Mesendoderm (in vitro differentiated cells): ENCODE data around the gene VPS37C.

Experiments
- DNase-seq: peaks from one replicate; pipeline ENCODE4 v3.0.0; 2013
- H2AK5ac ChIP-seq: 2 replicates; pipeline ENCODE4 v1.6.1; 2013; ENCODE audit warnings: low read length, inconsistent platforms
- H2BK120ac ChIP-seq: 2 replicates; pipeline ENCODE4 v1.6.1; 2013; ENCODE audit warnings: low read depth, mild to moderate bottlenecking, low read length, moderate library complexity, mixed read lengths
- H2BK15ac ChIP-seq: replicated peaks from 2 replicates; pipeline ENCODE4 v1.6.1; 2013; ENCODE audit warnings: low read depth, mild to moderate bottlenecking, moderate library complexity
- H2BK5ac ChIP-seq: 2 replicates; pipeline ENCODE4 v1.6.1; 2013; ENCODE audit warnings: low read length, inconsistent platforms
- H3K18ac ChIP-seq: 2 replicates; pipeline ENCODE4 v1.6.1; 2013; ENCODE audit warnings: mild to moderate bottlenecking, low read length, mixed read lengths
- H3K23ac ChIP-seq: one replicate; pipeline ENCODE4 v1.6.1; 2013; ENCODE audit warnings: low read length
- H3K27ac ChIP-seq: 2 replicates; pipeline ENCODE4 v1.5.1; 2013; ENCODE audit warnings: low read depth, mild to moderate bottlenecking, inconsistent platforms, low read length, moderate library complexity
- H3K27me3 ChIP-seq: 2 replicates; pipeline ENCODE4 v1.6.1; 2013; ENCODE audit warnings: low read length, control low read depth, mild to moderate bottlenecking, inconsistent platforms; ENCODE audit not compliant: insufficient read depth, poor library complexity
- H3K36me3 ChIP-seq: 2 replicates; pipeline ENCODE4 v1.6.1; 2013; ENCODE audit warnings: low read length, inconsistent platforms; ENCODE audit not compliant: control insufficient read depth, insufficient read depth
- H3K4ac ChIP-seq: one replicate; pipeline ENCODE4 v1.6.1; 2013; ENCODE audit warnings: low read depth, mild to moderate bottlenecking, low read length, moderate library complexity
- H3K4me1 ChIP-seq: 2 replicates; pipeline ENCODE4 v1.6.1; 2013; ENCODE audit warnings: low read depth, low read length, inconsistent platforms; ENCODE audit not compliant: control insufficient read depth
- H3K4me2 ChIP-seq: 2 replicates; pipeline ENCODE4 v1.6.1; 2013; ENCODE audit warnings: low read length
- H3K4me3 ChIP-seq: 2 replicates; pipeline ENCODE4 v1.5.1; 2013; ENCODE audit warnings: mild to moderate bottlenecking, low read length
- H3K56ac ChIP-seq: one replicate; pipeline ENCODE4 v1.6.1; 2013; ENCODE audit warnings: low read length
- H3K79me1 ChIP-seq: 2 replicates; pipeline ENCODE4 v1.6.1; 2013; ENCODE audit warnings: low read length, inconsistent platforms
- H3K79me2 ChIP-seq: 2 replicates; pipeline ENCODE4 v1.6.1; 2013; ENCODE audit warnings: mild to moderate bottlenecking, low read length; ENCODE audit not compliant: control insufficient read depth, insufficient read depth
- H3K9ac ChIP-seq: 2 replicates; pipeline ENCODE4 v1.6.1; 2013; ENCODE audit warnings: low read length, inconsistent platforms
- H4K5ac ChIP-seq: one replicate; pipeline ENCODE4 v1.6.1; 2013; ENCODE audit warnings: low read length
- H4K8ac ChIP-seq: one replicate; pipeline ENCODE4 v1.6.1; 2013; ENCODE audit warnings: low read depth, mild to moderate bottlenecking, control low read depth, low read length, moderate library complexity
- WGBS: extraction: QIAGEN DNeasy Blood & Tissue Kit; methylation state at CpG from one replicate; pipeline ENCODE4 v1.1.7; 2013; ENCODE audit warnings: low lambda C conversion rate, missing lambda C conversion rate; ENCODE audit not compliant: insufficient coverage; ENCODE audit errors: extremely low coverage; 5-methylcytosine and 5-hydroxymethylcytosine counted together

Gene VPS37C

DNA sequence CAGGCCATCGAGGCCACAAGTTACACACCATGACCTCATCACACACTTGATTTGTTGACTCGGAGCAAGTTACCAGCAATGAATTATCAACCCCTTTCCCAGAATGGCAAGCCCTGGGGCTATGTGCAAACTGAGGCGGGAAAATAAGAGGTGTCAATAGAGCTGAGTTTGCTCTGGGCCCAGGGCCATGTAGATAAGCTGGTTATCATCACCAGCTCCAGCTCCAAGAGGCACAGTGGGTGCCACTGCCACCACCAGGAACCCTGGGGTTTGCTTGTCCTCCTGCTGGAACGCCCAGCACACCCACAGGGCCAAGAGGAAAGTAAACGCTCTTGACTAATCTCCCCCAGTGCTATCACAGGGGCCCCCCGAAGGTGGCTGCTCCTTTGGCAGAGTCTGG, 13.0 kb upstream of the VPS37C start:
- H3K27me3 ChIP-seq, result no peaks in the 10 kb centered on the region
- no peak overlapping the region for H2BK120ac ChIP-seq
- no peak overlapping the region for H3K18ac ChIP-seq
- no peaks in the 10 kb centered on the region for H3K4me1 ChIP-seq
- no peak for DNase-seq
- no peak overlapping the region for H4K8ac ChIP-seq
- no CpG with 5 or more reads among the region's 6 CpGs for WGBS
- no peak overlapping the region for H3K9ac ChIP-seq
- H2AK5ac ChIP-seq, result no peak overlapping the region
- H2BK5ac ChIP-seq, result no peak overlapping the region
- H3K79me2 ChIP-seq, result no peaks in the 10 kb centered on the region
- H2BK15ac ChIP-seq, result no peak overlapping the region
- H3K79me1 ChIP-seq, result no peaks in the 10 kb centered on the region
- no peaks in the 10 kb centered on the region for H3K36me3 ChIP-seq
- no peak overlapping the region for H3K4ac ChIP-seq
- no peak overlapping the region for H3K4me2 ChIP-seq
- H3K27ac ChIP-seq, result no peak overlapping the region
- no peak overlapping the region for H4K5ac ChIP-seq
- H3K56ac ChIP-seq, result no peak overlapping the region
- no peak overlapping the region for H3K4me3 ChIP-seq
- no peak overlapping the region for H3K23ac ChIP-seq

DNA sequence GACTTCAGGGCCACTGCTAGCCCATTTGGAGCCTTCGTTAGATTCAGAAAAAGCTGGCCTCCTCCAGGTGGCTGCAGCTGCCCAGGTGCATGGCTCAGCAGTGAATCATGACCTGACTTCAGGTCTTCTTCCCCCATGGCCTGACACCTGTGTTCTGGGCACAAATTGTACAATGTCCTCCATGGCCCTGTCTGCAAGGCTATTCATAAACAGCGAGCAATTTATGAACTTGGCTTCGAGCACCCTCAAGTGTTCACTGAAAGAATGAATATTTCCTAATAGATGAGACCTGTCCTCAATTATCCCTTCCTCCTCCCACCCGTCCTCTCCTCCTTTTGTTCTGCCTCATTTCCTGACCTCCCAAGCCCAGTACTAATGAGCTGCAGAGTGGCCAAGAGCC, 12.2 kb upstream of the VPS37C start:
- no peak overlapping the region for H2BK5ac ChIP-seq
- no peaks in the 10 kb centered on the region for H3K36me3 ChIP-seq
- no peak overlapping the region for H2AK5ac ChIP-seq
- H3K27me3 ChIP-seq, result no peaks in the 10 kb centered on the region
- H2BK120ac ChIP-seq, result no peak overlapping the region
- no peak for DNase-seq
- H3K79me1 ChIP-seq, result no peaks in the 10 kb centered on the region
- H3K18ac ChIP-seq, result no peak overlapping the region
- H4K5ac ChIP-seq, result no peak overlapping the region
- H3K79me2 ChIP-seq, result no peaks in the 10 kb centered on the region
- H3K4me2 ChIP-seq, result no peak overlapping the region
- no peak overlapping the region for H3K27ac ChIP-seq
- H3K4ac ChIP-seq, result no peak overlapping the region
- no peaks in the 10 kb centered on the region for H3K4me1 ChIP-seq
- no peak overlapping the region for H3K4me3 ChIP-seq
- no peak overlapping the region for H3K9ac ChIP-seq
- WGBS, result no CpG with 5 or more reads among the region's 4 CpGs
- H3K56ac ChIP-seq, result no peak overlapping the region
- H2BK15ac ChIP-seq, result no peak overlapping the region
- H3K23ac ChIP-seq, result no peak overlapping the region
- no peak overlapping the region for H4K8ac ChIP-seq

DNA sequence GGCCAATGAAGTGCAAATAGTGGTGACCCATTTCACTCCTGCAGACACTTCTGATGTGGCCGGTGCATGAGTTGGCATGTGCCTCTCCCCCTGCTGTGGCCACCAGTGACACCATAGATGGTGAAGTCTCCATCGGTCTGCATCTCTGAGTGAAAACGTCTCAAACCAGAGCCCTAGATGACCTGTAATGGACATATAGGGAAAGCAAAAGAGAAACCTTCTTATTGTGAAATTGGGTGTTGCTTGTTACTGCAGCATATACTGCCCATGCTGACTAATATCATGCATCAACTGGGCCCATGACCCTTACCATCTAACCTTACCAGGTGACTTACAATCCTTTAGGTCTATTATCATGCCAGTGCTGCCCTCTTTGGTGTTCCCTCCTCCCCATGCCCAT, 11.7 kb upstream of the VPS37C start:
- no CpG with 5 or more reads among the region's 3 CpGs for WGBS
- no peak overlapping the region for H2BK15ac ChIP-seq
- no peak overlapping the region for H3K18ac ChIP-seq
- no peak overlapping the region for H3K4ac ChIP-seq
- no peaks in the 10 kb centered on the region for H3K4me1 ChIP-seq
- no peak overlapping the region for H3K56ac ChIP-seq
- H2BK5ac ChIP-seq, result no peak overlapping the region
- no peak overlapping the region for H3K4me2 ChIP-seq
- no peak overlapping the region for H4K5ac ChIP-seq
- H3K79me1 ChIP-seq, result no peaks in the 10 kb centered on the region
- H3K36me3 ChIP-seq, result no peaks in the 10 kb centered on the region
- no peaks in the 10 kb centered on the region for H3K79me2 ChIP-seq
- no peaks in the 10 kb centered on the region for H3K27me3 ChIP-seq
- no peak for DNase-seq
- no peak overlapping the region for H3K4me3 ChIP-seq
- H3K27ac ChIP-seq, result no peak overlapping the region
- H2BK120ac ChIP-seq, result no peak overlapping the region
- no peak overlapping the region for H2AK5ac ChIP-seq
- H3K9ac ChIP-seq, result no peak overlapping the region
- no peak overlapping the region for H4K8ac ChIP-seq
- H3K23ac ChIP-seq, result no peak overlapping the region

DNA sequence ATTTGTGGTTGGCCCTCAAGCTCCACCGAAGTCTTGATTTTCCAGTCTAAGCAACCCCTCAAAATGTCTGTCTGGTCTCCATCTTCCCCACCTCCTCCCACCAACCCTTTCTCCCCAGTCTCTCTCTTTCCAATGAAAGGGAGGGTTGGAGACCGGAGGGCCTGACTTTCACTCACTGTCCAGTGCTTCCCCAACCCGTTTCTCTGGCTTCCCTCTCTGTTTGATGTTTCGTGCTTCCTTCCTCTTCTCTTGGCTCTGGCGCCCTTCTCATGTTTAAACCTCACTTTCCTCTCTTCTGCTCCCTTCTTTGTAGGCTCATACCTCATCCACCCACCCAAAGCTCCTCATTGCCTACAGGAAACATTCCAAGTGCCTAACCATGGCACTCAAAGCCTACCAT, 11.1 kb upstream of the VPS37C start:
- no CpG with 5 or more reads among the region's 5 CpGs for WGBS
- no peak overlapping the region for H4K5ac ChIP-seq
- H3K4me3 ChIP-seq, result no peak overlapping the region
- no peak overlapping the region for H3K4me2 ChIP-seq
- H2BK120ac ChIP-seq, result no peak overlapping the region
- H3K79me1 ChIP-seq, result no peaks in the 10 kb centered on the region
- H3K79me2 ChIP-seq, result no peaks in the 10 kb centered on the region
- no peaks in the 10 kb centered on the region for H3K27me3 ChIP-seq
- no peaks in the 10 kb centered on the region for H3K36me3 ChIP-seq
- no peak overlapping the region for H3K18ac ChIP-seq
- no peak overlapping the region for H3K23ac ChIP-seq
- no peak overlapping the region for H3K56ac ChIP-seq
- no peak overlapping the region for H3K9ac ChIP-seq
- H2BK5ac ChIP-seq, result no peak overlapping the region
- H3K4me1 ChIP-seq, result no peaks in the 10 kb centered on the region
- no peak overlapping the region for H3K4ac ChIP-seq
- no peak overlapping the region for H4K8ac ChIP-seq
- DNase-seq, result no peak
- H3K27ac ChIP-seq, result no peak overlapping the region
- no peak overlapping the region for H2AK5ac ChIP-seq
- H2BK15ac ChIP-seq, result no peak overlapping the region

DNA sequence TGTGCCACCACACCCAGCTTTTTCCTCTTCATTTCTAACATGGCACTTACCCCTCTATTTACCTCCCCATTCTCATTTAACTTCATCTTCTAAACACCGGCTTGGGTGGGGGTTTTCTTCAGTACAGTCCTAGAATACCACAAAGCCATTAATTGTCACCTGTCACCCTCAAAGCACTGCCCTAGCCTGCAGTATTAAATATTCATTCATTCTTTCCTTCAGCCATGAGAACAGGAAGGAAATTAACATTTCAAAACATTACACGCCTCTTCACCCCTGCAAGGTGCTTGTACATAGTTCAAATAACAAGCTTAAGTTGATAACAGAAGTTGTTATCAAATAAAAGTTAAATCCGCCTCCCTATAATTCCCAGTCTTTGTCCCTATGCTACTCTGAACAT, 10.7 kb upstream of the VPS37C start:
- no CpG with 5 or more reads among the region's 3 CpGs for WGBS
- H3K4ac ChIP-seq, result no peak overlapping the region
- H3K18ac ChIP-seq, result no peak overlapping the region
- no peak overlapping the region for H4K5ac ChIP-seq
- H3K4me1 ChIP-seq, result no peaks in the 10 kb centered on the region
- no peak overlapping the region for H2AK5ac ChIP-seq
- no peak overlapping the region for H3K9ac ChIP-seq
- no peak overlapping the region for H2BK120ac ChIP-seq
- no peak overlapping the region for H4K8ac ChIP-seq
- H3K79me2 ChIP-seq, result no peaks in the 10 kb centered on the region
- no peaks in the 10 kb centered on the region for H3K27me3 ChIP-seq
- DNase-seq, result no peak
- H3K23ac ChIP-seq, result no peak overlapping the region
- no peak overlapping the region for H3K27ac ChIP-seq
- H3K4me2 ChIP-seq, result no peak overlapping the region
- H3K36me3 ChIP-seq, result no peaks in the 10 kb centered on the region
- no peak overlapping the region for H3K56ac ChIP-seq
- no peak overlapping the region for H3K4me3 ChIP-seq
- H3K79me1 ChIP-seq, result no peaks in the 10 kb centered on the region
- no peak overlapping the region for H2BK5ac ChIP-seq
- H2BK15ac ChIP-seq, result no peak overlapping the region

DNA sequence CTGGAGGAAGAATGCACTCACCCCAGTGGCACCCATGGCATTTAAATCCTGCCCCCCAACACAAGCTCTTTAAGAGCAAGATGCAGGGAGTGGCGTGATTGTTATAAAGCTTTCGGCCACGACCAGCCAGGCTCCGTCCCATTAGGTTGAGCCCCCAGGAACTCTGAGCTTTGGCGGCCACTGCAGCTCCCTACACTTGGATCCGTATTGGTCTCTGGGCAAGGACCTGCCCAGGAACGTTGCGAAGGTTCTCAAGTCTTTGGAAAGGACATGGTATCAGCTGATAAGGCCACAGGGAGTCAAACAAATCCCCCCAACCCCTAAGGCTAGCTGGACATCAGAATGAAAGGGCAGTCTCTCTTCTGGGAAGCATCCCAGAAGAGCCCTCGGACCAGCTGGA, 9.3 kb upstream of the VPS37C start:
- Histone ChIP-seq H3K36me3 (no peaks in the 10 kb centered on the region), H3K4me2 (no peak overlapping the region), H3K4me1 (no peaks in the 10 kb centered on the region), H3K56ac (no peak overlapping the region), H3K79me2 (no peaks in the 10 kb centered on the region), H2BK5ac (no peak overlapping the region), H3K4me3 (no peak overlapping the region), H3K9ac (no peak overlapping the region), H4K5ac (no peak overlapping the region), H3K4ac (no peak overlapping the region), H3K27ac (no peak overlapping the region), H3K23ac (no peak overlapping the region), H2BK15ac (no peak overlapping the region), H2AK5ac (no peak overlapping the region), H3K79me1 (no peaks in the 10 kb centered on the region), H3K27me3 (no peaks in the 10 kb centered on the region), H2BK120ac (no peak overlapping the region), H3K18ac (no peak overlapping the region), H4K8ac (no peak overlapping the region)
- no peak for DNase-seq
- no CpG with 5 or more reads among the region's 9 CpGs for WGBS
